K562 (cell line): ENCODE results near the gene SCEL. TPM values are rescaled to one million over a fixed set of nuclear protein-coding genes. Genes with fewer than 3 reads are reported as not detected.

Experiments
- ATAC-seq: fragments of 200-7000 bp; cut with Tn5 transposase; 3 replicates; pipeline ENCODE4 v1.9.1; 2020; ENCODE audit warnings: moderate library complexity
- BruUV-seq: library from RNA; stranded (reverse); fragments of 400-500 nt; replicated peaks from 2 replicates; lab custom pipeline; 2021; lab: Mats Ljungman, UMichigan
- CTCF ChIA-PET: fragments of 300-600 bp; formaldehyde crosslinking; extraction: SDS; loops from one replicate; lab custom pipeline; 2021; ENCODE audit warnings: low intra/inter-chr PET ratio; lab: Yijun Ruan, JAX
- POLR2A ChIA-PET: fragments of 300-600, 350-650 bp; sonication (Branson Sonifier 250); formaldehyde crosslinking; extraction: SDS; loops from one replicate; lab custom pipeline; 2021; ENCODE audit warnings: antibody characterized with exemption, inconsistent platforms; lab: Yijun Ruan, JAX
- DNase-seq, 4 experiments: peaks; one replicate each; pipeline versions ENCODE4 v3.0.0 to v3.0.0-alpha.2; 2011 to 2018; ENCODE audit warnings: low spot score in 3 of 4, mixed read lengths in 3 of 4; ENCODE audit errors: extremely low read depth in 1 of 4
- FAIRE-seq: peaks from 2 replicates; lab custom pipeline; 2011; peaks lifted over from hg19 to GRCh38; lab: Jason Lieb, UNC
- H2AFZ ChIP-seq: 2 replicates; pipeline ENCODE4 v1.6.0; 2011; ENCODE audit warnings: low read depth, low read length, control low read depth, inconsistent platforms
- H3K27ac ChIP-seq: fragments of 200-600 bp; 3 replicates; pipeline ENCODE4 v1.8.0; 2011; ENCODE audit warnings: low read depth, mild to moderate bottlenecking, control low read depth, inconsistent platforms, low read length, moderate library complexity, mixed read lengths; ENCODE audit errors: extremely low read depth
- H3K27me3 ChIP-seq, 2 experiments: fragments of 300-600 bp in 1 of 2; 2 replicates in 1 of 2; 3 replicates in 1 of 2; pipeline versions ENCODE4 v1.6.0 to v1.8.0; 2011; ENCODE audit warnings: inconsistent platforms in 2 of 2, low read length in 2 of 2, mild to moderate bottlenecking in 1 of 2, mixed read lengths in 1 of 2, moderate library complexity in 1 of 2; ENCODE audit not compliant: control insufficient read depth in 2 of 2, insufficient read depth in 2 of 2
- H3K36me3 ChIP-seq: fragments of 300-600 bp; 3 replicates; pipeline ENCODE4 v1.8.0; 2011; ENCODE audit warnings: mild to moderate bottlenecking, low read length, inconsistent platforms; ENCODE audit not compliant: control insufficient read depth, insufficient read depth
- H3K4me1 ChIP-seq, 2 experiments: fragments of 200-600 bp in 1 of 2; replicated peaks in 1 of 2; 2 replicates in 1 of 2; 3 replicates in 1 of 2; pipeline versions ENCODE4 v1.5.1 to v1.8.0; 2011; ENCODE audit warnings: inconsistent platforms in 2 of 2, low read length in 2 of 2, mild to moderate bottlenecking in 1 of 2, mixed read lengths in 1 of 2, moderate library complexity in 1 of 2; ENCODE audit not compliant: control insufficient read depth in 2 of 2, insufficient read depth in 2 of 2
- H3K4me2 ChIP-seq: 2 replicates; pipeline ENCODE4 v1.6.1; 2011; ENCODE audit warnings: low read length, control low read depth, inconsistent platforms, mixed read lengths; ENCODE audit not compliant: insufficient read depth
- H3K4me3 ChIP-seq: fragments of 200-600 bp; sonication (generic), shearing (Covaris generic); 2 replicates; pipeline ENCODE4 v1.5.1; 2016; ENCODE audit warnings: control low read depth, inconsistent platforms
- H3K79me2 ChIP-seq: fragments of 200-600 bp; 3 replicates; pipeline ENCODE4 v1.8.0; 2011; ENCODE audit warnings: low read length, inconsistent platforms; ENCODE audit not compliant: control insufficient read depth, insufficient read depth
- H3K9ac ChIP-seq, 2 experiments: 2 replicates each; pipeline versions ENCODE4 v1.6.0 to v1.6.1; 2011; ENCODE audit warnings: low read depth in 2 of 2, low read length in 2 of 2, control low read depth in 1 of 2, inconsistent platforms in 1 of 2, mild to moderate bottlenecking in 1 of 2, mixed read lengths in 1 of 2; ENCODE audit not compliant: insufficient read depth in 1 of 2
- H3K9me1 ChIP-seq: one replicate; pipeline ENCODE4 v1.6.0; 2011; ENCODE audit warnings: inconsistent platforms, mild to moderate bottlenecking, low read length, moderate library complexity; ENCODE audit not compliant: control insufficient read depth, insufficient read depth
- H3K9me3 ChIP-seq: replicated peaks from 2 replicates; pipeline ENCODE4 v1.5.1; 2011; ENCODE audit warnings: low read depth, low read length, inconsistent platforms; ENCODE audit not compliant: control insufficient read depth, insufficient read depth
- H4K20me1 ChIP-seq: replicated peaks from 2 replicates; pipeline ENCODE4 v1.6.1; 2011; ENCODE audit warnings: low read length, inconsistent platforms, mixed read lengths; ENCODE audit not compliant: control insufficient read depth, insufficient read depth
- C11orf30 ChIP-seq: fragments of 450-650 bp; IDR thresholded peaks from 2 replicates; pipeline ENCODE4 v1.6.1; 2016; ENCODE audit warnings: low read depth, mild to moderate bottlenecking
- CHAMP1 ChIP-seq: fragments of 450-650 bp; IDR thresholded peaks from 2 replicates; pipeline ENCODE4 v1.6.1; 2016; ENCODE audit warnings: mild to moderate bottlenecking
- CXXC5 ChIP-seq: fragments of 250-450 bp; sonication (Bioruptor Pico); IDR thresholded peaks from 2 replicates; pipeline ENCODE4 v1.8.0; 2022; ENCODE audit warnings: inconsistent platforms, mild to moderate bottlenecking, moderate library complexity
- FOXK2 ChIP-seq, 2 experiments: fragments of 450-650 bp; IDR thresholded peaks in 1 of 2; conservative IDR thresholded peaks in 1 of 2; 2 replicates each; pipeline ENCODE4 v1.6.1; 2016; ENCODE audit warnings: low read depth in 2 of 2, mild to moderate bottlenecking in 1 of 2
- ZNF316 ChIP-seq: fragments of 450-650 bp; IDR thresholded peaks from 2 replicates; pipeline ENCODE4 v1.6.1; 2016
- WGBS: fragments of 100-300 bp; shearing (Covaris generic); methylation state at CpG from one replicate; pipeline ENCODE4 v1.1.6; 2016; ENCODE audit warnings: low coverage, mixed read lengths; ENCODE audit not compliant: insufficient coverage; ENCODE audit errors: missing lambda C conversion rate; 5-methylcytosine and 5-hydroxymethylcytosine counted together
- in situ Hi-C: fragments of 300-500 bp; cut with MboI; formaldehyde crosslinking; loops from 4 replicates; pipeline ENCODE4 v1.15.0; 2018; ENCODE audit warnings: inconsistent platforms, mixed read lengths
- intact Hi-C: fragments of 100-400 bp; cut with micrococcal nuclease; formaldehyde crosslinking; loops from 2 replicates; pipeline ENCODE4 v1.14.2; 2022
- polyA plus RNA-seq, 8 experiments: library from polyadenylated mRNA; depleted of rRNA in 4 of 8; stranded (reverse) in 5 of 8; unstranded in 3 of 8; fragments of >200 nt; fragmentation: Nextera tagmentation in 2 of 8; fragmentation: Illumina TruSeq in 1 of 8; extraction: Ambion mirVana in 2 of 8; extraction: Trizol in 1 of 8; gene quantifications; 2 replicates each; pipeline versions ENCODE4 v1.2.1 to v1.2.3, GENCODE V29; 2011 to 2014; ENCODE audit warnings: inconsistent platforms in 1 of 8, missing spikeins in 1 of 8
- total RNA-seq, 7 experiments: library from RNA; depleted of rRNA in 6 of 7; stranded (reverse); fragments of >200 nt in 6 of 7; fragmentation: Illumina TruSeq in 2 of 7; extraction: Trizol in 2 of 7; gene quantifications; 2 replicates each; pipeline versions ENCODE4 v1.2.1 to v1.2.3, GENCODE V29; 2011 to 2021; ENCODE audit warnings: low replicate concordance in 1 of 7

Gene SCEL
- total and polyA plus RNA-seq, 9 of the 15 experiments (the other 6 are each of a cell fraction or from before 2014, with no cell fraction given), result not detected

GRCh38 chr13:77616027-77616426 is 80.5 kb downstream of the SCEL start:
- H3K36me3 ChIP-seq, result no peaks in the 10 kb centered on the region
- no peaks in the 10 kb centered on the region for H3K9me1 ChIP-seq
- TF ChIP-seq ZNF316, result peak; percentile 68
- no peak for TF ChIP-seq CHAMP1
- TF ChIP-seq FOXK2 (conservative IDR thresholded peaks at IDR 0.05 in 1 of 2, IDR thresholded peaks at IDR 0.05 in 1 of 2; ENCODE audit: low read depth in 2 of 2), result no peak
- TF ChIP-seq C11orf30, result peak; percentile 32; the same call in 1 of the 2 replicates
- BruUV-seq, result no TSS peak
- no peaks in the 10 kb centered on the region for H3K9me3 ChIP-seq
- intact Hi-C loops (no loop called here), in situ Hi-C loops (no loop called here)
- no peak overlapping the region for H3K27ac ChIP-seq
- FAIRE-seq, result no peak
- H3K4me1 ChIP-seq, result no peaks in the 10 kb centered on the region
- no peak for DNase-seq
- H4K20me1 ChIP-seq, result no peaks in the 10 kb centered on the region
- ChIA-PET CTCF (no interaction called here), POLR2A (no interaction called here)
- H3K79me2 ChIP-seq, result no peaks in the 10 kb centered on the region
- no peaks in the 10 kb centered on the region for H3K27me3 ChIP-seq
- no peak overlapping the region for H3K9ac ChIP-seq
- no peak for ATAC-seq
- H3K4me2 ChIP-seq, result no peak overlapping the region
- H3K4me3 ChIP-seq, result no peak overlapping the region
- H2AFZ ChIP-seq, result no peak overlapping the region

- Histone ChIP-seq H3K4me2 (no peak overlapping the region), H3K9me1 (no peaks in the 10 kb centered on the region), H3K9ac (no peak overlapping the region), H3K27ac (no peak overlapping the region), H3K4me3 (no peak overlapping the region), H3K9me3 (no peaks in the 10 kb centered on the region), H2AFZ (no peak overlapping the region), H3K79me2 (no peaks in the 10 kb centered on the region), H3K36me3 (no peaks in the 10 kb centered on the region), H3K4me1 (no peaks in the 10 kb centered on the region), H3K27me3 (no peaks in the 10 kb centered on the region), H4K20me1 (no peaks in the 10 kb centered on the region)
- no TSS peak for BruUV-seq
- CTCF ChIA-PET, result no interaction called here
- ATAC-seq (no peak), DNase-seq (no peak), FAIRE-seq (no peak)
- POLR2A ChIA-PET, result no interaction called here
- intact Hi-C loops, result no loop called here
- in situ Hi-C loops, result no loop called here
- no peak for TF ChIP-seq CXXC5
- WGBS, result 1% methylated on average over 5 of the region's 5 CpGs
Observed at GRCh38 chr13:77619655-77620054, 84.1 kb downstream of the SCEL start.
